Myocyte (in vitro differentiated cells): ENCODE results near the gene DDX41. TPM values are rescaled to one million over a fixed set of nuclear protein-coding genes. Genes with fewer than 3 reads are reported as not detected.
"Not testable (repeated sequence)": the region's sequence is repeated elsewhere in the genome, so short reads cannot be mapped to it uniquely, and the experiment has no call there.

ENCODE experiments used
- DNase-seq: peaks from one replicate; pipeline ENCODE4 v3.0.0-alpha.2; 2012; ENCODE audit warnings: low read depth
- total RNA-seq: library from RNA; depleted of rRNA; stranded (reverse); fragments of >200 nt; gene quantifications from 2 replicates; pipeline ENCODE4 v1.2.3, GENCODE V29; 2014

DDX41 gene
- total RNA-seq, 1 donor from 2014 or later = 87.2 TPM

DNA sequence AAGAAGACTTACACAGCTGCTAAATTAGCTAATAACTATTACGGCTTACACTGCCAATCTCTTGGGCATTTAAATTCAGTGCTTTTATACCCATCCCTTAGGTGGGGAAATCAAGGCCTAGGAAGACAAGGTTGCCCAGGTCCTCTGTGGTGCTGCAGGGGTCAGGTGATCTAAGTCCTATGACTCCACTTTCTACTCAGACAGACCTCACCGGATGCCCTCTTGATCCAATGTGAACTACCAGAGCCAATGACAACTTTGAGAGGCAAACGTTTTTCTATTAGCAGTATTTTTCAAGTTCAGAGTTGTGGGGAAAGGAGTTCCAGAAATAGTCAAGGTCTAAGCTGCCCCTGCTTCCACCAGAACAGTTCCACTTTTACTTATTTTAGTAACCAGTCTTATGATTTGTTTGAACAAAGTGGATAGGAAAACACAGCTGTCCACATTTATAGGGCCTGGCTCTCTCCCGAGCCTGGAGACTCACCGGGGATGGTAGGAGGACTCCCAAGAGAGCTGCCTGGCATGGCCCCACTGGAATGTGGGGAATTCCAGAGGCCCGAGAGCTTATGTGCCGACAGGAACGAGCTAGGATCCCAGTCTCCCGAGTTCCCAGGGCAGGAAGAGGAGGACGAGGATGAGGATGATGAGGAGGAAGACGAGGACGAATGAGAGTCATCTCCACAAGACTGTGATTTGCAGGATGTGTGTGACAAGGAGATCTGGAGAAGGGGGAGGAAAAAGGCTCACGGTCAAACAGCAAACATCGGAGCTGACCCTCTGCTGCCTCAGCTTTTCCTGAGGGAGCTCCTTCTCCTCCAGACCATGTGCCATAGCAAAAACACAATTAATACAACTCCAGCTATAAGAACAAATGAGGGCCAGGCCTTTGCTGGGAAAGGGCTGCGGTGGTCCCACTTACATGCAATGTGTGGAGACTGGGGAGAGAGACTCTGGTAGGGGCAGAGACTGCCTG lies 20.9 kb upstream of the DDX41 start:
- peak; percentile 96 for DNase-seq

DNA sequence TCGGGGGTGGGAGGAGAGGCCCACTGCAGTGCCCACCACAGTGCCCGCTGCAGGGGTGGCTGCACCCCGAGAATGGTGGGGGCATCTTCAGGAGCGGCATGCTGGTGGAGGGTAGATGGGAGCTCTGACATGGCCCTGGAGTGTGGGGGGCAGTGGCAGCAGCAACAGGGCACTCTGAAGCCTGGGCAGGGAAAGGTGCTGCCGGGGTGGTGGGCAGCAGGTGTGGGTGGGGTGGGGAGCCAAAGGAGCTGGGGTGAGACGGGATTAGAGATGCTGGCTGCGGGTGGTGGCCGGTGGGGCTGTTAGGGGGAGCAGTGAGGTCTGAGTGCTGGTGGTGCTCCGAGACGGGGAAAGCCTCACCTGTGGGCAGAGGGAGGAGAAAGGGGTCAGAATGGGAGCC lies 19.6 kb upstream of the DDX41 start:
- DNase-seq = no peak

DNA sequence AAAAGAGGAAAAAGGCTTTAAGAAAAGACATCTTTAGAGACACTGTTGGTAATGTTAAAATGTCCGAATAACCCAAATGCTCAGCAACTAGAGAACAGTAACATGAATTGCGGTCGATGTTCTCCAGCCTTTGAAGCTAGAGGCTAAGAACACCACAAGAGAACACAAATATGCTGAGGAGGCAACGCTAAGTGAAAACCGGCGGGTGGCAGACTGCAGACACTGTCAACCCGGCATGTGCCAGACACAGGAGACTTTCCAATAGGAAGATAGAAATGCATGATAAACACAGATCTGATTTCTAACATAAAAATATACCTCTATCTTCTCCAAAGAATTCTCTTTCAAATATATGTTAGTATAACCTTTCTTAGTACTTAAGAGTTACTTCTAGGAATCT lies 18.4 kb upstream of the DDX41 start:
- no peak for DNase-seq

DNA sequence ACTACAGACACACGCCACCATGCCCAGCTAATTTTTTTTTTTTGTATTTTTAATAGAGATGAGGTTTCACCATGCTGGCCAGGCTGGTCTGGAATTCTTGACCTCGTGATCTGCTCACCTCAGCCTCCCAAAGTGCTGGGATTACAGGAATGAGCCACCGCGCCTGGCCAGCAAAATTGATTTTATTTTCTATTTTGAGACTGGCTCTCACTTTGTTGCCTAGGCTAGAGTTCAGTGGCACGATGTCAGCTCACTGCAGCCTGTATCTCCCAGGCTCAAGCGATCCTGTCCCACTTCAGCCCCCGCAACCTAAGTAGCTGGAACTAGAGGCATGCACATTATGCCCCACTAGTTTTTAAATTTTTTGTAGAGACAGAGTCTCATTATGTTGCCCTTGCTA lies 17.7 kb upstream of the DDX41 start:
- not testable (repeated sequence) for DNase-seq

DNA sequence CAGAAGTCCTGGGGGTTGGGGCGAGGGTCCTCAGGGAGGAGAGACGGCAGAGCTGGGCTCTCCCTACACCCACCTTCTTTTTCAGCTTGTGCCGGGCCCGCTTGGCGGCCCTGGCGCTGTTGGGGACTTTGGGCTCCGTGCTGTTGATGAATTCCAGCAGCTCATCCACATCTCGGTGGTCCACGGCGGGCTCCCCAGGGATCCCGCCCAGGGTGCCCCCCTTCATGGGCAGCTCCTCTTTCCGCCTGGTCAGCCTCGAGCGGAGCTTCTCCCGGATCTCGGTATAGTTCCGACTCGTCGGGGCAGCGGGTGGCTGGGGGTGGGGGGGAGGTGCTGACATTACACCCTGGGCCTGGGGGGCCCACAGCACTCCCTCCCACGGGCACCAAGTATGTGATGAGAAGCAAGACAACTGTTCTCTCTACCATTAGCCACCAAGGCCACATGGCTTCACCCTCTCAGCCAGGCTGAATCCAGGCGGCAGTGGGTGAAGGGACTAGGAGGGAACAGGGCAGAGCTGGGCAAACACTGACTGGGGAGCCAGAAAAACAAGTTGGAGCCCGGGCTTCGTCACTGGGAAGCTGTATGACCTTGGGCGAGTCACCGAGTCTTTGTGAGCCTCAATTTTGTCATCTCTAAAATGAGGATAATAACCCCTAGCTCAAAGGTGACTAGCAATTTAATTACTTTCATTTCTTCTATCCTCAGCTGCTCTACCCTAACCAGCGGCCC lies 14.6 kb upstream of the DDX41 start:
- DNase-seq = no peak

DNA sequence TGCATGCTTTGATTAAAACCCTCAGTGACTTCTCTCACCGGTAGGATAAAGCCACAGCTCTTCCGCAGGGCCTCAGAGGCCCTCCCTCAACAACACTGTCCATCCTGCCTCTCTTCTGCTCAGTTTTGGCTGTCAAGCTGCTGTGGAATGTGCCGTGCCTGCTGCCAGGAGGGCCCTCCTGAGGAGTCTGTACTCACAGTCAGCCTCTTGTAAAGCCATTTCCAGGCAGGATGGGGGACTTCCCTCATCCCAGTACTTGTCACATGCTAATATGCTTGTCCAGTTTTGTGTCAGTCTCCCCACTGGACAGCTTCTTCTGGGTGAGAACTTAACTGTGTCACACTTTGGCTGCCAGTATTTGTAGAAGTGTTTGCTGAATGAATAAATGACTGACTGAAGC lies 13.9 kb upstream of the DDX41 start:
- DNase-seq = no peak

DNA sequence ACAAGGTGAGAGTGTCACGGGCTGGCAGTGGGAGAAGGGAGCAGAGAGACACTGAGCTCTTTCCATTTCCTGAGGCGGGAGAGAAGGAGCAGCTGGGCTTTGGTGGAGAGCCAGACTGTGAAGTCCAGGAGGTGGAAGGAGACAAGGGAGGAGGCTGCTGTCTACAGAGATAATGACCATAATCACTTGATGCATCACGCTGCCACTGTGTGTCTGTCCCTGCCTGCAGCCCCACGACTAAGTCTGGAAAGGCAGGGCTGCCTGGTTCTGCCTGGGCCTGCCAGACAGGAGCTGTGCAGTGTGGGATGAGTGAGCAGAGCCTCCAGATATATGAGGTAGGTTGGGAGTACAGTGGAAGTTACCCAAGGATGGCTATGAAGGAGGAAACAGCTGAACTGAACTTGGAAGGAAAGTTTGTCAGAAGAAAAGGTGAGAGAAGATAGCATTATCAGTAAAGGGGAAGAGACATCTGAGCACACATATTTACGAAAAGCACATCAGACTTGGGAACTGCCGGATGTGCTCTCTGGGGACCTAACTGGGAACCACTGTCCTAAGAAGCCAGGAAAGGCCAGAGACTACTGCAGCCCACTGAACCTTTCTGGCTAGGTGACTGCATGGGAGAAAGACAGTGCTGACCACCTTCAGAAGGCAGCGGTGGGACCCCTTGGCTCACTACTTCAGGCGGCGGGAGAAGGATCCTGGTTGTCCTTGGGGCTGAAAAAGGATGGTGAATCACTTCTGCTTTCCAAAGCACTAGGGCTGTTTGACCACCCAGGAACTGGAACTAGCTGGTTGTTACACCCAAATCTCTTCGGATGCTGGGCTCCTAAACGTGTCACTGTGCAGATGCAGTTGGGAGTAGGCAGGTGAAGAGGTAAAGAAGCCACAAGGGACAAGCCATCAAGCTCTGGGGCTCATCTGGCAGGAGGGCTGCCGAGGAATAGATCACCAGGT lies 12.8 kb upstream of the DDX41 start:
- DNase-seq = no peak

DNA sequence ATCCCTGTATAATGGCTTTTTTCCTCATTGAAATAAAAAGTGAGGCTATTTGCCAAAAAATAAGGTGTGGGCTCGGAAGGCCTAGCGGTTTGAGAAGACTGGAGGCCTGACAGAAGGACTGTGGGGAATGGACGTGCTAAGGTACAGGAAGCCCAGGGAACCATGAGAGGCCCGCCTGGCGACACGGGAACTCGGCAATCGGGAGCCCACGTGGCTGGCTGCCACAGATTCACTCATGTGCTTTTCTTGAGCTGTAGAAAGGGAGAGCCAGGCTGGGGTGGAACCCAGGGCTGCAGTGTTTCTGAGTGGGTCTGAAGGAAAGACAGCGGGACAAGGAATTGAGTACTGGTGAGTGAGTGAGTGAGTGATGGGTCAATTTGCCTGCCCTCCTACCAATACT lies 11.9 kb upstream of the DDX41 start:
- no peak for DNase-seq

DNA sequence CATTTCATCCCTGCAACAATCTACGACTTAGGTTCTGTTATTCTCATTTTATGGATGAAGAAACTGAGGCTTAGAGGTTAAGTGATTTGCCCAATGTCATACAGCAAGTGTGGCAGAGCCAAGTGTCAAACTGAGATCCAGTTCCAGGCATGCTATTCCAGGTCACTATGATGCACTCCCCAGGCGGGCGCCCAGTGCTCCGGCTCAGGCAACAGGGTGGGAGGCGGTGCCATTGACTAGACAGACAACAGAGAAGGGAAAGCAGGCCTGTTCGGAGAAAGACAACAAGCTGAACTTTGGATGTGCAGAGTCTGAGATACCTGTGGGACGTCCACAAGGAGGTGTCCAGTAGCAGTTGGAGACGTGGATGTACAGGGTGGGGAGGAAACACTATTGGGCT lies 10.8 kb upstream of the DDX41 start:
- DNase-seq = no peak

DNA sequence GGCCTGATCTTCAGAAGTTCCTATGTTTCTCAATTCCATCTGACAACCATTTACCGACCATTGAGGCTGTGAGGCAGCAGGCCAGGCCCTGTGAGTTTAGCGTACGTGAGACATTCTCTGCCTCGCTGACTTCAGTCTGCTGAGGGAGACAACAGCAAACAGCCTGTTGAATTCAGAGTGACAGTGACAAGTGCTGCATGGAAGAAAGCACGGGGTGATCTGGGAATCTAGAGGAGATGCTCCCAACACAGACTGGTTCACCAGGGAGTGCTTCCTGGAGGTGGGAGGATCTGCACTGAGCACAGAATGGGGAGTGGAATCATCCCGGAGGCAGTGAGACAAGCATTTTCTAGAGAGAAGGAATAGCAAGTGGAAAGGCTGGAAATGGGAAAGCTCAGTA lies 10.0 kb upstream of the DDX41 start:
- DNase-seq = peak; percentile 72

DNA sequence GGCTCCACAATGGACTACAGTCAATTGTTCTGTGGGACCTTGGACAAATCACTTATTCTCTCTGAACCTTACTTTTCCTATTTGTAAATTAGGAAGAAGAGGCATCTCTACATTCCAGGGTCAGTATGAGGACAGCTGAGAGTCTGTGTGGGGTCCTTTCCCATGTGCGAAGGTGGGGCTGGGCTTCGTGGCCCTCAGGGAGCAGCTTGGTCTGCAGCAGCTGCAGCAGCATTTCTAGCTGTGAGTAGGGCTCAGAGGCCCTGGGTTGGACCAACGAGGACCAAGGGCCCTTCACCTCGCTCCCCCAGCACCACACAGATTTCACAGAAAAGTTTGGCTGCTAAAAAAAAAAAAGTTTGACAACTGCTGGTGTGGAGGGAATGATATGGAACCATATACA lies 9.4 kb upstream of the DDX41 start:
- DNase-seq = peak; percentile 41

DNA sequence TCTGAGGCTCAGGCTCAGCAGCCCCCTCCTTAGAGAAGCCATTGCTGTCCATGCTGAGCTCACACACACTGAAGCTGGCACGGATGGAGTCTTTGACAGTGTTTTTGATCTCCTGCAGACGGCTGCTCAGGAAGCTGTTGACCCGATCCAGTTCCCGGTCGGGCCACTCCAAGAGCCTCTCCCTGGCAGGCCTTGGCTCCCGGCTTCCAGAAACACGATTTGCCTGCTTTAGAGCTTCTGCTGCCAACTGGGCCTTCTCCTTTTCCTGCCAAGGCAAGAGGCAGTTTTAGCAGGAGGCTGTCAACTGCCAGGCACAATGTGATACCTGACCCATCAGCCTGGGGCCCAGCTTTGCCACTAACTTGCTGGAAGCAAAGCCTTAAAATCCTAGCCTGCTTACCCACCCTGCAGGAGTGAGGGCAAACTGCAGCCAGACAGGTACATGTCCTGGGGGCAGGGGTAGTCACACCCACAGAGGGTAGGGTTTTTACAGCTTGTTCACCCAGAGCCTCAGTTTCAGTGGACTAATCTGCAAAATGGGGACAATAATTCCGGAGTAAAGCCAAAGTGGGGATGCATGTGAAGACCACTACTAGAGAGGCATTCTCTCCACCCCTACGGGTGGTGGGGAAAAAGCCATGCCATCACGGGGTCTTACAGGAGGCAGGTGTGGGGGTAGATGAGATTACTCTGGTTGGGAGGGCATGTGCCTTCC lies 8.3 kb upstream of the DDX41 start:
- DNase-seq = no peak

DNA sequence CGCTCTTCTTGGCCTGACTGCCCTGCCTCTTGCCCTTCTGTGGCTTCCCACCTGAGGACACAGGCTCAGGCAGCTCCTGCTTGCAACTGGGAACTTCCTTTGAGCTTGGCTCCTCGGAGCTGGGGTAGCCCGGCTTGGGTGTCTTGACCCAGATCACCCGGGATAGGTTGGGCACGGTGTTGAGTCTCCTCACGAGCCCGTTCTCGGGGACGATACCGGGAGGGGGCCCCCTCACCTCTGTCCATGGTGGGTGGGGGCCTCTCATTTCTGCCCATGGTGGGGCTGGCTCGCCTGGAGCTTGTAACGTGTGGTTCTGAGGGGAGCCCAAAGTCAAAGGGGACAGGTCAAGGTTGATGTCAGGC lies 7.8 kb upstream of the DDX41 start:
- no peak for DNase-seq

DNA sequence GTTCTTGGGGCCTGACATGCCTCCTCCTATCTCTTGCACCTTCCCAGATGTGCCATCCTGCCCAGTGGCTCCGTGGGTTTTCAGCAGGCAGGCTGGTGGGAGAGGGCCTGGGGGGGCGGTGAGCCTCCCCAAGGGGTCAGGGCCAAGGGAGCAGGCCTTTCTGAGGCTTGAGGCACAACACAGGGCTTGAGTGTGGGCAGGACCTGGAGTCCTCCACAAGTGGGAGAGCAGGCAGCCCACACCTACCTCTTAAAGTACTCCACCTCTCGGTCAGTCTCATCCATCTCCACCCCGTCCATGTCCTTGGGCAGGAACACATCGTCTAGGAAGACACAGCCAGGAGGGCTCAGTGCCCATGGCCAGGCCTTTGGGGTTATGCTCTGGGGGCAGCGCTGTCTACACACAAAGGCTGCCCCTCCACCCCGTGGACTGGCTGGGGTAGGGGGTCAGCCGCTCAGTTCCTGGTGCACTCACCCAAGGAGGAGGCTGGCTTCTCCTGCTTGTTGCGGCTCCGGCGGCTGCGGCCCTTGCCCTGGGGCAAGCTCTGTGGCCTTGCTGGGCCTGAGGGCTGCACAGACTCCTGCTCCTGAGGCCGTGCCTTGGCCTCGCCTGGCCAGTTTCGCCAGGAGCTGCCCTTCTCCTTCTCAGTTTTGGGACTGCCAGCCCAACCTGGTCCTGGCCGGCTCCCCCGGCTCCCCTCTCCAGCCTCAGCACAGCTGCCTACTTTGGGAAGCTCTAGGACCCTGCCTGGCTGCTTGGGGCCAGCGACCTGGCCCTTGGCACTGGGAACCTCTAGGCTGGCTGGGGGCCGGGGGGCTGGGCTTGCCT lies 7.2 kb upstream of the DDX41 start:
- DNase-seq = no peak

DNA sequence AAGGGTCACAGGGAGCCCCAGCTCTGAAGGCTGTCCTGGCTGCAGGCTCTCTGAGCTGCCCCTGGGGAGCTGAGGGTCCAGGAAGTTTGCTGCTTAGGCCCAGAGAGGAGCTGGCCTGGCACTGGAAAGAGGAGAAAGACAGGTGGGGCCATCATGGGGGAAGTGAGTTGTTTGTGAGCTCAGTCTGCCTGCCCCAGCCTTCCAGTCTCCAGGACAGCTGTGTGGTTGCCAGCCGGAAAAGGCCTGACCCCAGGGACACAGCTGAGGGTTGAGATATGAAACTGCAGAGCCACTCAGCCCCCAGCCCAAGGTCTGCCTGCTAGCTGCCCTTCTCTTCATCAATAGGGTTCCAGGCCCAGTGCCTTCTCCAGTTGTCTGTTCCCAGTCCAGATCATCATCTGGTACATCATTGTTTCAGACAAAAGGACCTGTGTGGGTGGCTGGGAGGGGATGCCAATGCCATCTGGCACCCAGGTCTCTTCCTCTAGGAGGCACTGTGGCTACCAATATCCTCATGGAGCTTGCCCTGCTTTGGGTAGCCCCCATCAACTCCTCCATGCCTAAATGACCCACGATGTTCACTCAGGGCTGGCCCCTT lies 4.3 kb upstream of the DDX41 start:
- peak; percentile 88 for DNase-seq

DNA sequence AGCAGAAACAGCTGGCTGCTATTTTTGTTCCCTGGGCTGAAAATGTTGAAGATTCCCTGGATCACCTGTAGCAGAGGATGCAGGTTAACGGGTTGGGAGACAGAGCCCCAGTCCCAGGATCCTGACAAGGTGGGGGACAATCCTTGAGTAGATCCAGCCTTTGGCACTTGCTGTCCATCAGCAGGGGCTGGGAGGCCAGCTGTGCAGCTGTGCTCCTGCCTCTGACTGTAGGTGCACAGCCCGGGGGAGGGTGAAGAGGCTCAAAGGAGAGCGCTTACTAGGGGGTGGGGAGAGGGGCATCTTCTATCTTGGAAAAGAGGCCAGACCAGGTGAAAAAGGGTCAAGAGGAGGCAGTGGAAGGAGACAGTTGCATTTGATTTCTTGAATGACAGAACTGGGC lies 3.5 kb upstream of the DDX41 start:
- DNase-seq = no peak

DNA sequence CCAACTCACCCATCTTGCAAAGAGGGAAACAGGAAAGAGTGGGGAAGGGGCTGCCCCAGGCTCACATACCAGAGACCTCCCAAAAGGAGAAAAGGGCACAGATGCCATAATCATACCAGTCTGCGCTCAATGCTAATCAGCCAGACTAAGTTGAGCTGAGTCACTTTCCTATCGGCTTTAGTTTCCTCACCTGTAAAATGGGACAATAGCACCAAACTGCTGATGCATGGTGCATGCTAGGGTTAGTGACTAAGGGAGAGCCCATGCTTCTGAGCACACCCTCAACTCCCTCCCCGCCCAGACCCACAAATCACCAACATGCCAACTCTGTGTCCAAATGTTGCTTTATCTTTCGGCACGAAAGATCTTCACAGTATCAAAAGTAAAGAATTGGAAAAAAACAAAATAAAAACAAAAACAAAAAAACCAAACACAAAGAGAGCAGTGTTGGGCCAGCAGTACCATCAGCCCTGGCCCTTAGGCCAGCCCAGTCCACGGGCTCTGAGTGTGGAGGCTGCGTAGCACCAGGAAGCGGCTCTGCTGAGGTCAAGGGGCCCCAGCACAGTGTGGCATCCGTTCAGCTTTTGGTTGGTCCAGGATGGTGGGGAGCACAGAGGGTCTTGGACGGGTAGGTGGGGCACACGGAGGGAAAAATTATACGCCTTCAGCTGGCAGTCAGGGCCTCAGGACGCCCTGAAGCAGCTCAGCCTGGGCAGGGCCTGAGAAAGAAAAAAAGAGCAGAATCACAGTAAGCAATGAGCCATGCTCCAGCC lies 2.9 kb upstream of the DDX41 start:
- DNase-seq = no peak

DNA sequence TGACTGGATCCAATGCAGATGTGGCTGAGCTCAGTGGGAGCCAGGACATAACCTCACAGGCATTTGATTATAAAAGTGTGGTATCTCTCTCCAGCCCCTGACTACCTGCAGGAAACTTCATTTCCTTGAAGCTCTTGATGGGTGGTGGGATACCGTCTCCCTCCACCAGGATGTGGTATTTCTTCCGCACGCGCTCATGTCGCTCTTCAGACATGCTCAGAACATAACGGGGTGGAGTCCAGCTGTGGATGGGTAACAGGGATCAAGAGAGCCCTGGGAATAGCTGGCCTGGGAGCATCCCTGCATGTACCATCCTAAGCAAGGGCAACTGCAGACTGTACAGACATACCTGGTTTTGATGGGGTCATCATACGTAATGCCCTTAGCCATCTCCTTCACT lies 1.2 kb downstream of the DDX41 start:
- no peak for DNase-seq

DNA sequence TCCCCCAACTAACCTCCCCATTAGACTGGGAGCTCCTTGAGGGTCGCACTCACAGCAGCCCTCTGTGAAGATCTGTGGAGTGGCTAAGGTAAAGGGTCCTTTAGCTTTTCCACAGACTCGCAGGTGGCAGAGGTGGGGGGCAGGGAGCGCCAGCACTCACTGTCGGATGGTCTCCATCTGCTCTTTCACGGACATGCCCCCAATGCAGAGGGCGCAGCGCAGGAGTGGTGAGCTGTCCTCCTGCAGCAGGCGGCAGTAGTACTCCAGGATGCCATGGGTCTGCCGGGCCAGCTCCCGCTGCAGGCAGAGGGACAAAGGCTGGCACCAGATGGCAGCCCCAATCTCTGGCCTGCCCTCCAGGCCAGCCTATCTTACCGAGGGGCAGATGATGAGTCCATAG lies 2.2 kb downstream of the DDX41 start:
- no peak for DNase-seq
